SJSA1 (cell line): Measurements from ENCODE around the gene TIMELESS. TPM values are rescaled to one million over a fixed set of nuclear protein-coding genes. Genes with fewer than 3 reads are reported as not detected.

Experiments
- DNase-seq, 2 experiments: peaks; one replicate each; pipeline ENCODE4 v3.0.0-alpha.2; 2015 to 2020; ENCODE audit warnings: low spot score in 2 of 2, low read depth in 1 of 2
- H3K27ac ChIP-seq: fragments of 250-450 bp; sonication (Bioruptor Pico); 2 replicates; pipeline ENCODE4 v1.5.1; 2020; ENCODE audit warnings: mild to moderate bottlenecking, moderate library complexity
- H3K27me3 ChIP-seq: fragments of 250-450 bp; sonication (Bioruptor Pico); replicated peaks from 2 replicates; pipeline ENCODE4 v1.5.1; 2020; ENCODE audit warnings: mild to moderate bottlenecking, moderate library complexity
- H3K36me3 ChIP-seq: fragments of 250-450 bp; sonication (Bioruptor Pico); 2 replicates; pipeline ENCODE4 v1.5.1; 2020; ENCODE audit warnings: mild to moderate bottlenecking
- H3K4me1 ChIP-seq: fragments of 250-450 bp; sonication (Bioruptor Pico); replicated peaks from 2 replicates; pipeline ENCODE4 v1.6.1; 2021; ENCODE audit warnings: mild to moderate bottlenecking
- H3K4me3 ChIP-seq: fragments of 250-450 bp; sonication (Bioruptor Pico); 2 replicates; pipeline ENCODE4 v1.5.1; 2020; ENCODE audit warnings: mild to moderate bottlenecking
- H3K9me3 ChIP-seq: fragments of 250-450 bp; sonication (Bioruptor Pico); replicated peaks from 2 replicates; pipeline ENCODE4 v1.5.1; 2020; ENCODE audit warnings: mild to moderate bottlenecking
- total RNA-seq: library from RNA; depleted of rRNA; stranded (reverse); fragments of >200 nt; shearing (Covaris generic); gene quantifications from 2 replicates; pipeline ENCODE4 v1.2.3, GENCODE V29; 2014; rRNA removed

Gene TIMELESS
- total RNA-seq, 1 experiment from 2014 or later = 11.9 TPM

GRCh38 chr12:56377310-56377988 lies 71.8 kb downstream of the TIMELESS start:
- Histone ChIP-seq H3K36me3 (no peaks in the 10 kb centered on the region), H3K4me3 (no peak overlapping the region), H3K27ac (no peak overlapping the region), H3K27me3 (no peaks in the 10 kb centered on the region), H3K4me1 (peaks cover 5% of the 10 kb centered on the region), H3K9me3 (no peaks in the 10 kb centered on the region)
- DNase-seq = no peak

DNA sequence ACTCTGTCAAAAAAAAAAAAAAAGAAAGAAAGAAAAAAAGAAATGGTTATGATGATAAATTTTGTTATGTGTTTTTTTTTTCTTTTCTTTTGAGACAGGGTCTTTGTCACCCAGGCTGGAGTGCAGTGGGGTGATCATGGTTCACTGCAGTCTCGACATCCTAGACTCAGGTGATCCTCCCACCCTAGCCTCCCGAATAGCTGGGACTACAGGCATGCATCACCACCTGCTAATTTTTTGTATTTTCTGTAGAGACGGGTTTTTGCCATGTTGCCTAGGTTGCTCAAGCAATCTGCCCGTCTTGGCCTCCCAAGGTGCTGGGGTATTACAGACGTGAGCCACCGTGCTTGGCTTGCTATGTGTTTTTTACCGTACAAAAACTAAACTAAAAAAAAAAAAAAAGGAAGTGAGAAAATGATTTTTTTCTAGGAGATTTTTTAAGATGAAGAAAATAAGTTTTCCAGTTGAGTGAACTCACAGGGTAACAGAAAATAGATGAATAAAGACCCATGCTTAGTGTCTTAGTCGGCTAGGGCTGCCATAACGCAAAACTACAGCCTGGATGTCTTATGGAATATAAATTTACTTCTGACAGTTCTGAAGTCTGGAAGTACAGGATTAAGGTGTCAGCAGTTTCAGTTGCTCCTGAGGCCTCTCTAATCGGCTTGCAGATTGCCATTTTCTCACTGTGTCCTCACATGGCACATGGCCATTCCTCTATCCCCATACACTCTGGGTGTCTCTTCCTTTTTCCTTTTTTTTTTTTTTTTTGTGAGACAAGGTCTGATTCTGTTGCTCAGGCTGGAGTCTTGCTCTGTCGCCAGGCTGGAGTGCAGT lies 73.4 kb downstream of the TIMELESS start:
- Histone ChIP-seq H3K9me3 (no peaks in the 10 kb centered on the region), H3K4me1 (peaks cover 5% of the 10 kb centered on the region), H3K27me3 (no peaks in the 10 kb centered on the region), H3K36me3 (no peaks in the 10 kb centered on the region), H3K27ac (no peak overlapping the region), H3K4me3 (no peak overlapping the region)
- no peak for DNase-seq

DNA sequence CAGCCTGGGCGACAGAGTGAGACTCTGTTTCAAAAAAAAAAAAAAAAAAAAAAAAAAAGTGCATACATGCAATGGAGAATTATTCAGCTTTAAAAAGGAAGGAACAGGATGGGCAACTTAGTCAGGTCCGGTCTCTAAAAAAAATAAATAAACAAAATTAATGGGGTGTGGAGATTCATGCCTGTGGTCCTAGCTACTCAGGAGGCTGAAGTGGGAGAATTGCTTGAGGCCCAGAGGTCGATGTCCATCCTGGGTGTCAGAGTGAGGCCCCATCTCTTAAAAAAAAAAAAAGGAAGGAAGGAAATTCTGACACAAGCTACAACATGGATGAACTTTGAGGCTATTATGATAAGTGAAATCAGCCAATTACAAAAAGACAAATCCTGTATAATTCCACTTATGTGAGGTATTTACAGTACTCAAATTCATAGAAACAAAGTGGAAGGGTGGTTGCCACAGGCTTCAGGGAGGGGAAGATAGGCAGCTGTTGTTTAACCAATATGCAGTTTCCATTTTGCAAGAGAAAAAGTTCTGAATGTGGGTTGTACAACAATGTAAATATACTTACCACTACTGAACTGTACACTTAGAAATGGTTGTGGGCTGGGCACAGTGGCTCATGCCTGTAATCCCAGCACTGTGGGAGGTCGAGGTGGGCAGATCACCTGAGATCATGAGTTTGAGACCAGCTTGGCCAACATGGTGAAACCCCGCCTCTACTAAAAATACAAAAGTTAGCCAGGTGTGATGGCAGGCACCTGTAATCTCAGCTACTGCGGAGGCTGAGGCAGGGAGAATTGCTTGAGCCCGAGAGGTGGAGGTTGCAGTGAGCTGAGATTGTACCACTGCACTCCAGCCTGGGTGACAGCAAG lies 74.3 kb downstream of the TIMELESS start:
- DNase-seq = peak in 1 of 2 experiments; percentile 8
- peaks cover 5% of the 10 kb centered on the region for H3K4me1 ChIP-seq
- H3K27ac ChIP-seq = no peak overlapping the region
- H3K36me3 ChIP-seq = no peaks in the 10 kb centered on the region
- H3K27me3 ChIP-seq = no peaks in the 10 kb centered on the region
- H3K9me3 ChIP-seq = no peaks in the 10 kb centered on the region
- no peak overlapping the region for H3K4me3 ChIP-seq

- Histone ChIP-seq H3K4me1 (peaks cover 5% of the 10 kb centered on the region), H3K9me3 (no peaks in the 10 kb centered on the region), H3K27me3 (no peaks in the 10 kb centered on the region), H3K4me3 (no peak overlapping the region), H3K27ac (no peak overlapping the region), H3K36me3 (no peaks in the 10 kb centered on the region)
- no peak for DNase-seq
Observed at GRCh38 chr12:56373515-56373914, 75.7 kb downstream of the TIMELESS start.

DNA sequence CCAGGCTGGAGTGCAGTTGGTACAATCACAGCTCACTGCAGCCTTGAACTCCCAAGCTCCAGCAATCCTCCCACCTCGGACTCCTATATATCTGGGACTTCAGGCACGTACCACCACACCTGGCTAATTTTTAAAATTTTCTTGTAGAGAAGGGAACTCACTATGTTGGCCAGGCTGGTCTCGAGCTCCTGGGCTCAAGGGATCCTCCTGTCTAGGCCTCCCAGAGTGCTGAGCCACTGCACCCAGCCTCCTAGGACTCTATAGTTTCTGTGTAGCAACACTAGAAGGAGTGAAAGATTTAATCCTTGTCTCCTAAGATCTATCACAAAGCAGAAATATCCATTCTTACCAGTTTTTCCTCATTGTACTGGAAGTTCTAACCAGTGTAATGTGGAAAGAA lies 82.3 kb downstream of the TIMELESS start:
- Histone ChIP-seq H3K9me3 (no peaks in the 10 kb centered on the region), H3K4me3 (no peak overlapping the region), H3K27ac (no peak overlapping the region), H3K36me3 (no peaks in the 10 kb centered on the region), H3K4me1 (no peaks in the 10 kb centered on the region), H3K27me3 (no peaks in the 10 kb centered on the region)
- DNase-seq = no peak

Other genes with a start within 250 kb of the TIMELESS start
- 28.5 and 46.7 TPM in 2 replicates for gene RNF41, start 227.5 kb downstream of the TIMELESS start, total RNA-seq
- 47.8 and 55.7 TPM in 2 replicates for gene NABP2, start 225.1 kb downstream of the TIMELESS start, total RNA-seq
- gene SLC39A5, start 219.4 kb downstream of the TIMELESS start, total RNA-seq = not detected in 2 replicates
- 9.6 and 12.7 TPM in 2 replicates for gene ANKRD52, start 191.0 kb downstream of the TIMELESS start, total RNA-seq
- gene COQ10A, start 182.5 kb downstream of the TIMELESS start, total RNA-seq = 7.9 and 13.4 TPM in 2 replicates
- gene CS, start 149.1 kb downstream of the TIMELESS start, total RNA-seq = 65.7 and 109 TPM in 2 replicates
- gene CNPY2, start 133.4 kb downstream of the TIMELESS start, total RNA-seq = 100 and 161 TPM in 2 replicates
- 6.9 and 15.9 TPM in 2 replicates for gene PAN2, start 115.4 kb downstream of the TIMELESS start, total RNA-seq
- gene IL23A, start 110.5 kb downstream of the TIMELESS start, total RNA-seq = 1.4 TPM in 1 of 2 replicates, not detected in the other
- 37.0 and 63.3 TPM in 2 replicates for gene STAT2, start 89.3 kb downstream of the TIMELESS start, total RNA-seq
- not detected in 2 replicates for gene APOF, start 86.6 kb downstream of the TIMELESS start, total RNA-seq
- 0.08 TPM in 1 of 2 replicates, not detected in the other for gene MIP, start 5.2 kb upstream of the TIMELESS start, total RNA-seq
- gene SPRYD4, start 19.2 kb upstream of the TIMELESS start, total RNA-seq = 0.69 and 1.4 TPM in 2 replicates
- not detected in 2 replicates for gene GLS2, start 38.7 kb upstream of the TIMELESS start, total RNA-seq
- gene RBMS2, start 72.4 kb upstream of the TIMELESS start, total RNA-seq = 17.0 and 31.0 TPM in 2 replicates
- 13.7 and 15.2 TPM in 2 replicates for gene BAZ2A, start 180.9 kb upstream of the TIMELESS start, total RNA-seq
- 382 and 483 TPM in 2 replicates for gene ATP5F1B, start 196.6 kb upstream of the TIMELESS start, total RNA-seq
- gene PTGES3, start 238.9 kb upstream of the TIMELESS start, total RNA-seq = 84.7 and 112 TPM in 2 replicates